Caco-2 (cell line): ENCODE data around the gene EZH2. TPM values are rescaled to one million over a fixed set of nuclear protein-coding genes. Genes with fewer than 3 reads are reported as not detected.

ENCODE experiments used
- BruUV-seq: library from RNA; stranded (reverse); fragments of 400-500 nt; replicated peaks from 2 replicates; lab custom pipeline; 2021; lab: Mats Ljungman, UMichigan
- CTCF ChIA-PET: fragments of 300-600 bp; sonication (Branson Sonifier 250); formaldehyde crosslinking; loops from one replicate; lab custom pipeline; 2022; ENCODE audit warnings: antibody characterized with exemption; lab: Charles Lee
- POLR2A ChIA-PET: fragments of 300-600 bp; sonication (Branson Sonifier 250); formaldehyde crosslinking; loops from one replicate; lab custom pipeline; 2022; ENCODE audit warnings: antibody characterized with exemption; lab: Charles Lee
- DNase-seq, 2 experiments: peaks; one replicate each; pipeline versions ENCODE4 v3.0.0 to v3.0.0-alpha.2; 2020 to 2022
- H3K27me3 ChIP-seq: replicated peaks from 2 replicates; pipeline ENCODE4 v1.6.0; 2011; ENCODE audit warnings: low read length; ENCODE audit not compliant: control insufficient read depth, insufficient read depth
- H3K36me3 ChIP-seq: 2 replicates; pipeline ENCODE4 v1.5.1; 2011; ENCODE audit warnings: low read length; ENCODE audit not compliant: control insufficient read depth, insufficient read depth
- H3K4me1 ChIP-seq: fragments of 250-450 bp; sonication (Bioruptor Pico); 2 replicates; pipeline ENCODE4 v1.5.1; 2020; ENCODE audit warnings: mild to moderate bottlenecking
- H3K4me3 ChIP-seq: 2 replicates; pipeline ENCODE4 v1.5.1; 2011; ENCODE audit warnings: low read depth, mild to moderate bottlenecking, control low read depth, low read length
- H3K9me3 ChIP-seq: fragments of 250-450 bp; sonication (Bioruptor Pico); 2 replicates; pipeline ENCODE4 v1.5.1; 2020; ENCODE audit warnings: mild to moderate bottlenecking, moderate library complexity
- H3K27ac Mint-ChIP-seq: one replicate; pipeline ENCODE4 v1.8.0; 2022; ENCODE audit warnings: mixed read lengths; ENCODE audit not compliant: unreplicated experiment
- H3K27me3 Mint-ChIP-seq: one replicate; pipeline ENCODE4 v1.8.0; 2022; ENCODE audit warnings: mixed read lengths; ENCODE audit not compliant: insufficient read depth, unreplicated experiment
- H3K36me3 Mint-ChIP-seq: one replicate; pipeline ENCODE4 v1.8.0; 2022; ENCODE audit warnings: mild to moderate bottlenecking, mixed read lengths; ENCODE audit not compliant: insufficient read depth, unreplicated experiment
- H3K4me1 Mint-ChIP-seq: one replicate; pipeline ENCODE4 v1.8.0; 2022; ENCODE audit warnings: low read depth, mixed read lengths; ENCODE audit not compliant: unreplicated experiment
- H3K4me3 Mint-ChIP-seq: one replicate; pipeline ENCODE4 v1.8.0; 2022; ENCODE audit warnings: mild to moderate bottlenecking, moderate library complexity, mixed read lengths; ENCODE audit not compliant: unreplicated experiment
- H3K9me3 Mint-ChIP-seq: one replicate; pipeline ENCODE4 v1.8.0; 2022; ENCODE audit warnings: mixed read lengths; ENCODE audit not compliant: unreplicated experiment
- CTCF ChIP-seq, 2 experiments: fragments of 200-600 bp in 1 of 2; IDR thresholded peaks; 1 replicate in 1 of 2; 2 replicates in 1 of 2; pipeline versions ENCODE4 v1.5.1 to v1.8.0; 2011 to 2022; ENCODE audit warnings: antibody characterized with exemption in 1 of 2, control low read depth in 1 of 2, inconsistent platforms in 1 of 2, low read depth in 1 of 2, low read length in 1 of 2, mild to moderate bottlenecking in 1 of 2, moderate library complexity in 1 of 2; ENCODE audit not compliant: insufficient read depth in 1 of 2, severe bottlenecking in 1 of 2, unreplicated experiment in 1 of 2
- intact Hi-C: fragments of 100-400 bp; cut with micrococcal nuclease; formaldehyde crosslinking; loops from one replicate; pipeline ENCODE4 v1.10.0; 2022; ENCODE audit not compliant: unreplicated experiment
- total RNA-seq: library from RNA; stranded (reverse); gene quantifications from 2 replicates; pipeline ENCODE4 v1.2.3, GENCODE V29; 2022

Gene EZH2
- total RNA-seq, 1 experiment from 2014 or later: 63.7 TPM

GRCh38 chr7:148773334-148773733 is 110.8 kb downstream of the EZH2 start:
- ChIA-PET CTCF (no interaction called here), POLR2A (no interaction called here)
- Histone ChIP-seq H3K36me3 (peaks cover 1% of the 10 kb centered on the region), H3K9me3 (no peaks in the 10 kb centered on the region), H3K4me3 (no peak overlapping the region), H3K27me3 (no peaks in the 10 kb centered on the region), H3K4me1 (no peaks in the 10 kb centered on the region)
- Mint-ChIP-seq H3K27me3 (no peaks in the 10 kb centered on the region), H3K36me3 (peaks cover 68% of the 10 kb centered on the region), H3K4me3 (no peak overlapping the region), H3K27ac (no peak overlapping the region), H3K9me3 (no peaks in the 10 kb centered on the region), H3K4me1 (no peaks in the 10 kb centered on the region)
- intact Hi-C loops: no loop called here
- TF ChIP-seq CTCF (IDR thresholded peaks at IDR 0.05; ENCODE audit: insufficient read depth in 1 of 2, low read depth in 1 of 2, low read length in 1 of 2, severe bottlenecking in 1 of 2, unreplicated experiment in 1 of 2): no peak
- DNase-seq: no peak
- no TSS peak for BruUV-seq

GRCh38 chr7:148772297-148773089 is 111.6 kb downstream of the EZH2 start:
- Mint-ChIP-seq H3K27me3 (no peaks in the 10 kb centered on the region), H3K9me3 (no peaks in the 10 kb centered on the region), H3K27ac (no peak overlapping the region), H3K4me1 (no peaks in the 10 kb centered on the region), H3K36me3 (peaks cover 75% of the 10 kb centered on the region), H3K4me3 (no peak overlapping the region)
- intact Hi-C loops: no loop called here
- no peaks in the 10 kb centered on the region for H3K27me3 ChIP-seq
- no peak for TF ChIP-seq CTCF (IDR thresholded peaks at IDR 0.05; ENCODE audit: insufficient read depth in 1 of 2, low read depth in 1 of 2, low read length in 1 of 2, severe bottlenecking in 1 of 2, unreplicated experiment in 1 of 2)
- no peak overlapping the region for H3K4me3 ChIP-seq
- peaks cover 1% of the 10 kb centered on the region for H3K36me3 ChIP-seq
- no peaks in the 10 kb centered on the region for H3K4me1 ChIP-seq
- ChIA-PET POLR2A (no interaction called here), CTCF (no interaction called here)
- DNase-seq: no peak
- H3K9me3 ChIP-seq: no peaks in the 10 kb centered on the region
- BruUV-seq: no TSS peak

GRCh38 chr7:148770004-148770403 is 114.1 kb downstream of the EZH2 start:
- TF ChIP-seq CTCF (IDR thresholded peaks at IDR 0.05; ENCODE audit: insufficient read depth in 1 of 2, low read depth in 1 of 2, low read length in 1 of 2, severe bottlenecking in 1 of 2, unreplicated experiment in 1 of 2): no peak
- Mint-ChIP-seq H3K4me3 (no peak overlapping the region), H3K4me1 (no peaks in the 10 kb centered on the region), H3K9me3 (no peaks in the 10 kb centered on the region), H3K27me3 (no peaks in the 10 kb centered on the region), H3K36me3 (peaks cover 76% of the 10 kb centered on the region), H3K27ac (no peak overlapping the region)
- Histone ChIP-seq H3K9me3 (no peaks in the 10 kb centered on the region), H3K27me3 (no peaks in the 10 kb centered on the region), H3K36me3 (peaks cover 1% of the 10 kb centered on the region), H3K4me1 (no peaks in the 10 kb centered on the region), H3K4me3 (no peak overlapping the region)
- no peak for DNase-seq
- CTCF ChIA-PET: no interaction called here
- no TSS peak for BruUV-seq
- intact Hi-C loops: no loop called here
- POLR2A ChIA-PET: no interaction called here
